SK-N-SH (cell line): ENCODE results near the gene POLR1E. TPM values are rescaled to one million over a fixed set of nuclear protein-coding genes. Genes with fewer than 3 reads are reported as not detected.

Source experiments
- CTCF ChIA-PET: fragments of 300-600, 350-600 bp; formaldehyde crosslinking; extraction: SDS; loops from one replicate; lab custom pipeline; 2021; lab: Yijun Ruan, JAX
- POLR2A ChIA-PET: fragments of 350-600 bp; sonication (Branson Sonifier 250); formaldehyde crosslinking; extraction: SDS; loops from one replicate; lab custom pipeline; 2020; ENCODE audit warnings: antibody characterized with exemption, inconsistent platforms; lab: Yijun Ruan, JAX
- DNase-seq: peaks from one replicate; pipeline ENCODE4 v3.0.0; 2012
- H2AFZ ChIP-seq: fragments of 200-600 bp; sonication (generic); 2 replicates; pipeline ENCODE4 v1.8.1; 2016; ENCODE audit warnings: antibody characterized with exemption, mild to moderate bottlenecking, low read depth
- H3F3A ChIP-seq: fragments of 200-600 bp; sonication (generic); replicated peaks from 2 replicates; pipeline ENCODE3; 2016; ENCODE audit warnings: antibody characterized with exemption, mild to moderate bottlenecking; ENCODE audit not compliant: insufficient read depth
- H3K27ac ChIP-seq, 2 experiments: fragments of 200-500 bp in 1 of 2; fragments of 200-600 bp in 1 of 2; sonication (Bioruptor generic) in 1 of 2; sonication (generic), shearing (Covaris generic) in 1 of 2; 2 replicates each; pipeline versions ENCODE4 v1.5.1 to v1.6.1; 2014 to 2016; ENCODE audit warnings: low read depth in 2 of 2, inconsistent platforms in 1 of 2, low read length in 1 of 2, mild to moderate bottlenecking in 1 of 2, mixed read lengths in 1 of 2
- H3K27me3 ChIP-seq: fragments of 200-600 bp; sonication (generic), shearing (Covaris generic); 2 replicates; pipeline ENCODE4 v1.6.1; 2016; ENCODE audit warnings: mixed run types; ENCODE audit not compliant: insufficient read depth
- H3K36me3 ChIP-seq, 2 experiments: fragments of 200-500 bp in 1 of 2; fragments of 200-600 bp in 1 of 2; sonication (Bioruptor generic) in 1 of 2; sonication (generic) in 1 of 2; replicated peaks in 1 of 2; 2 replicates each; pipeline versions ENCODE3 to v1.5.1; 2014 to 2016; ENCODE audit warnings: low read length in 1 of 2, mild to moderate bottlenecking in 1 of 2; ENCODE audit not compliant: insufficient read depth in 2 of 2, control insufficient read depth in 1 of 2
- H3K4me1 ChIP-seq, 2 experiments: fragments of 200-500 bp in 1 of 2; fragments of 200-600 bp in 1 of 2; sonication (Bioruptor generic) in 1 of 2; sonication (generic), shearing (Covaris generic) in 1 of 2; 2 replicates each; pipeline versions ENCODE4 v1.5.1 to v1.6.1; 2014 to 2016; ENCODE audit warnings: low read depth in 1 of 2, low read length in 1 of 2, mixed run types in 1 of 2; ENCODE audit not compliant: insufficient read depth in 2 of 2, control insufficient read depth in 1 of 2
- H3K4me2 ChIP-seq: fragments of 200-600 bp; sonication (generic), shearing (Covaris generic); 2 replicates; pipeline ENCODE4 v1.6.1; 2017; ENCODE audit warnings: mixed run types
- H3K4me3 ChIP-seq, 2 experiments: fragments of 200-500 bp in 1 of 2; fragments of 200-600 bp in 1 of 2; sonication (Bioruptor generic) in 1 of 2; sonication (generic), shearing (Covaris generic) in 1 of 2; 2 replicates each; pipeline versions ENCODE4 v1.5.1 to v1.8.1; 2014 to 2016; ENCODE audit warnings: low read depth in 2 of 2, inconsistent platforms in 1 of 2, low read length in 1 of 2, mild to moderate bottlenecking in 1 of 2, mixed read lengths in 1 of 2, moderate library complexity in 1 of 2
- H3K79me2 ChIP-seq: fragments of 200-600 bp; sonication (generic); 2 replicates; pipeline ENCODE4 v1.8.1; 2017; ENCODE audit warnings: mild to moderate bottlenecking; ENCODE audit not compliant: insufficient read depth
- H3K9ac ChIP-seq: fragments of 200-600 bp; sonication (generic); 2 replicates; pipeline ENCODE4 v1.6.1; 2017; ENCODE audit warnings: mixed run types
- H3K9me2 ChIP-seq: fragments of 200-600 bp; sonication (generic); 2 replicates; pipeline ENCODE4 v1.6.1; 2017; ENCODE audit warnings: mixed run types
- H3K9me3 ChIP-seq: fragments of 200-600 bp; sonication (generic); 2 replicates; pipeline ENCODE4 v1.6.1; 2017; ENCODE audit warnings: mixed run types, mild to moderate bottlenecking, moderate library complexity
- H4K20me1 ChIP-seq: fragments of 200-600 bp; sonication (generic); 2 replicates; pipeline ENCODE4 v1.6.1; 2017; ENCODE audit warnings: mild to moderate bottlenecking, mixed run types; ENCODE audit not compliant: insufficient read depth
- CHD2 ChIP-seq: fragments of 150-350 bp; IDR thresholded peaks from 2 replicates; pipeline ENCODE4 v1.6.1; 2018; ENCODE audit warnings: low read length; ENCODE audit not compliant: partially characterized antibody
- ELF1 ChIP-seq: IDR thresholded peaks from 2 replicates; pipeline ENCODE4 v1.4.0; 2012
- EP300 ChIP-seq, 2 experiments: IDR thresholded peaks; 2 replicates each; pipeline versions ENCODE4 v1.4.0 to v1.6.1; 2012; ENCODE audit warnings: borderline replicate concordance in 1 of 2, low read depth in 1 of 2, low read length in 1 of 2
- FOSL2 ChIP-seq: IDR thresholded peaks from 2 replicates; pipeline ENCODE4 v1.4.0; 2012; ENCODE audit warnings: low read depth, mild to moderate bottlenecking, moderate library complexity, borderline replicate concordance
- FOXJ3 ChIP-seq: sonication (generic); formaldehyde crosslinking; IDR thresholded peaks from 2 replicates; pipeline ENCODE4 v1.5.1; 2020; ENCODE audit warnings: mild to moderate bottlenecking, missing genetic modification reagents
- FOXM1 ChIP-seq: IDR thresholded peaks from 2 replicates; pipeline ENCODE4 v1.4.0; 2012; ENCODE audit warnings: low read depth, mild to moderate bottlenecking
- GATA2 ChIP-seq: sonication (generic); formaldehyde crosslinking; IDR thresholded peaks from 2 replicates; pipeline ENCODE4 v1.5.0; 2020; ENCODE audit warnings: mild to moderate bottlenecking, missing genetic modification reagents
- JUND ChIP-seq: IDR thresholded peaks from 2 replicates; pipeline ENCODE4 v1.4.0; 2012
- MXI1 ChIP-seq: IDR thresholded peaks from 2 replicates; pipeline ENCODE4 v1.6.1; 2012; ENCODE audit warnings: mild to moderate bottlenecking, low read depth, low read length, improper control_type of control experiment
- NRF1 ChIP-seq: IDR thresholded peaks from 2 replicates; pipeline ENCODE4 v1.6.1; 2012; ENCODE audit warnings: low read depth, mild to moderate bottlenecking, low read length
- RAD21 ChIP-seq: IDR thresholded peaks from 2 replicates; pipeline ENCODE4 v1.6.1; 2012; ENCODE audit warnings: mild to moderate bottlenecking, low read length
- RFX5 ChIP-seq: IDR thresholded peaks from 2 replicates; pipeline ENCODE4 v1.6.1; 2012; ENCODE audit warnings: mild to moderate bottlenecking, improper control_type of control experiment, low read length
- SMC3 ChIP-seq: IDR thresholded peaks from 2 replicates; pipeline ENCODE4 v1.6.1; 2012; ENCODE audit warnings: low read depth, low read length, improper control_type of control experiment
- TAF1 ChIP-seq: IDR thresholded peaks from 2 replicates; pipeline ENCODE4 v1.6.1; 2012; ENCODE audit warnings: low read depth, mild to moderate bottlenecking, low read length, moderate library complexity, borderline replicate concordance
- TCF12 ChIP-seq: IDR thresholded peaks from 2 replicates; pipeline ENCODE4 v1.4.0; 2012
- TEAD4 ChIP-seq: IDR thresholded peaks from 2 replicates; pipeline ENCODE4 v1.4.0; 2012; ENCODE audit warnings: mild to moderate bottlenecking, borderline replicate concordance; ENCODE audit not compliant: insufficient read depth
- YY1 ChIP-seq: IDR thresholded peaks from 2 replicates; pipeline ENCODE4 v1.4.0; 2012; ENCODE audit warnings: low read depth, mild to moderate bottlenecking
- WGBS: methylation state at CpG from one replicate; pipeline ENCODE4 v1.1.6; 2017; ENCODE audit warnings: low lambda C conversion rate; 5-methylcytosine and 5-hydroxymethylcytosine counted together
- polyA plus RNA-seq, 3 experiments: library from polyadenylated mRNA; depleted of rRNA; stranded (reverse); fragments of >200 nt; gene quantifications; 2 replicates each; pipeline ENCODE4 v1.2.3, GENCODE V29; 2012
- TF ChIP-seq, protein P1 (sequence below): fragments of 150-350 bp; IDR thresholded peaks from 2 replicates; pipeline ENCODE4 v1.6.1; 2016; ENCODE audit warnings: mild to moderate bottlenecking, low read depth, low read length
- TF ChIP-seq, protein P2 (sequence below): fragments of 150-350 bp; IDR thresholded peaks from 2 replicates; pipeline ENCODE4 v1.6.1; 2017; ENCODE audit warnings: antibody characterized with exemption, low read length, low read depth, borderline replicate concordance
- TF ChIP-seq, protein P3 (sequence below): IDR thresholded peaks from 2 replicates; pipeline ENCODE4 v1.4.0; 2012; ENCODE audit warnings: low read depth, borderline replicate concordance

The POLR1E gene
- polyA plus RNA-seq, 1 of the 3 experiments (the other 2 are of a cell fraction): 38.8 TPM

DNA sequence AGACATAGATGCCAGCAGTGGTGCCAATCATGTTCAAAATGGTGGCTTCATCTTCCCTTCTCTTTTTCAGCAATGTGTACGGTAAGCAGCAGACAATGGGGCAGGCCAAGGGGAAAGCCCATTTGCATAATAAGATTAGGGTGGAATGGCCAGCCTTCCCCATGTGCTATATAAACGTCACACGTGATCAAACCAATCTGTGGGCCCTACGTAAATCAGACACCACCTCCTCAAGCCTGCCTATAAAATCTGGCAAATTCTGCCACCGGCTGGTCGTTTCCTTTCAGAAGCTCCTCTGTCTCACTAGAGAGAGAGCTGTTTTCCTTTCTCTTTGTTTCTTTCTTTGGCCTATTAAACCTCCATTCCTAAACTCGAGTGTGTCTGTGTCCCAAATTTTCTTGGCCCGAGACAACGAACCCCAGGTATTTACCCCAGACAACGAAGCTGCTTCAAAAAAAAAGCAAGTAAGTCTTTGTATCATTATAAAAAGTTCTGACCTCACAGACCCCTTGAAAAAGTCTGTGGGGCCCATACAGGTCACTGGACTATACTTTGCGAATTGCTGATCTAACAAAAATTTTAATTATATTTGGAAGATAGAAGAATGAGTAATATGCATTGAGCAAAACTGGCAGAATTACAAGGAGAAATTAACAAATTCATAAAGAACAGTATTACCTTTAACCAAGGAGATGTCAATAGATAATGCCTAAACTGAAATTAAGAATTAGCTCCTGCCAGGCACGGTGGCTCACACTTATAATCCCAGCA is 35.7 kb upstream of the POLR1E start:
- Histone ChIP-seq H3K9me3 (no peaks in the 10 kb centered on the region), H3K36me3 (peaks cover 0 to 37% of the 10 kb centered on the region in 2 experiments), H2AFZ (no peak overlapping the region), H3K27me3 (no peaks in the 10 kb centered on the region), H3K4me2 (no peak overlapping the region), H4K20me1 (peaks cover 72% of the 10 kb centered on the region), H3K79me2 (peaks cover 98% of the 10 kb centered on the region), H3K4me3 (no peak overlapping the region), H3F3A (peaks cover 12% of the 10 kb centered on the region), H3K9me2 (no peaks in the 10 kb centered on the region), H3K27ac (no peak overlapping the region), H3K4me1 (peaks cover 4 to 8% of the 10 kb centered on the region in 2 experiments; a peak in 2 of 4 replicates), H3K9ac (no peak overlapping the region)
- POLR2A ChIA-PET: no interaction called here
- no peak for TF ChIP-seq FOXM1
- no peak for TF ChIP-seq JUND
- TF ChIP-seq EP300 (IDR thresholded peaks at IDR 0.05; ENCODE audit: borderline replicate concordance in 1 of 2, low read depth in 1 of 2, low read length in 1 of 2): no peak
- TF ChIP-seq, protein P1, sequence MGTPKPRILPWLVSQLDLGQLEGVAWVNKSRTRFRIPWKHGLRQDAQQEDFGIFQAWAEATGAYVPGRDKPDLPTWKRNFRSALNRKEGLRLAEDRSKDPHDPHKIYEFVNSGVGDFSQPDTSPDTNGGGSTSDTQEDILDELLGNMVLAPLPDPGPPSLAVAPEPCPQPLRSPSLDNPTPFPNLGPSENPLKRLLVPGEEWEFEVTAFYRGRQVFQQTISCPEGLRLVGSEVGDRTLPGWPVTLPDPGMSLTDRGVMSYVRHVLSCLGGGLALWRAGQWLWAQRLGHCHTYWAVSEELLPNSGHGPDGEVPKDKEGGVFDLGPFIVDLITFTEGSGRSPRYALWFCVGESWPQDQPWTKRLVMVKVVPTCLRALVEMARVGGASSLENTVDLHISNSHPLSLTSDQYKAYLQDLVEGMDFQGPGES: no peak
- no peak for TF ChIP-seq GATA2 (CRISPR knock-in tag)
- TF ChIP-seq ELF1: no peak
- TF ChIP-seq FOXJ3 (CRISPR knock-in tag): no peak
- TF ChIP-seq TEAD4: no peak
- CTCF ChIA-PET: no interaction called here
- WGBS: 96% methylated on average over 12 of the region's 12 CpGs
- no peak for DNase-seq

DNA sequence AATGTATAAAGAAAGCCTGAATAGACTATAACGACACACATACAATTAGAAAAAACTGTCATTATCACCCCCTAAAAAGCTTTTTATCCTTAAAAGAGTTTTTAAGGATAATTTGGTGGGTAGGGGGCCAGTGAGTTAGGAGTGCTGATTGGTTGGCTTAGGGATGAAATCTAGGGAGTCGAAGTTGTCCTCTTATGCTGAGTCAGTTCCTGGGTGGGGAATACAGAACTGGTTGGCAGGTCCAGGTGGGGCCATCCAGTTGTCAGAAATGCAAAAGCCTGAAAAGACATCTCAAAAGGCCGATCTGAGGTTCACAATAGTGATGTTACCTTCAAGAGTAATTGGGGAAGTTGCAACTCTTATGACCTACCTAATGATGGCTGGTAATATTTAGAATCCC is 34.1 kb upstream of the POLR1E start:
- Histone ChIP-seq H3K9me2 (no peaks in the 10 kb centered on the region), H3K9me3 (no peaks in the 10 kb centered on the region), H3F3A (peaks cover 12% of the 10 kb centered on the region), H3K27me3 (no peaks in the 10 kb centered on the region), H3K9ac (no peak overlapping the region), H4K20me1 (peaks cover 75% of the 10 kb centered on the region), H3K4me1 (peaks cover 4 to 6% of the 10 kb centered on the region in 2 experiments; a peak in 2 of 4 replicates), H3K4me3 (no peak overlapping the region), H3K27ac (no peak overlapping the region), H2AFZ (no peak overlapping the region), H3K79me2 (peaks cover 99% of the 10 kb centered on the region), H3K4me2 (no peak overlapping the region), H3K36me3 (peaks cover 0 to 31% of the 10 kb centered on the region in 2 experiments)
- no peak for TF ChIP-seq SMC3
- no peak for TF ChIP-seq TCF12
- no peak for TF ChIP-seq CHD2
- TF ChIP-seq YY1: no peak
- TF ChIP-seq, protein P2, sequence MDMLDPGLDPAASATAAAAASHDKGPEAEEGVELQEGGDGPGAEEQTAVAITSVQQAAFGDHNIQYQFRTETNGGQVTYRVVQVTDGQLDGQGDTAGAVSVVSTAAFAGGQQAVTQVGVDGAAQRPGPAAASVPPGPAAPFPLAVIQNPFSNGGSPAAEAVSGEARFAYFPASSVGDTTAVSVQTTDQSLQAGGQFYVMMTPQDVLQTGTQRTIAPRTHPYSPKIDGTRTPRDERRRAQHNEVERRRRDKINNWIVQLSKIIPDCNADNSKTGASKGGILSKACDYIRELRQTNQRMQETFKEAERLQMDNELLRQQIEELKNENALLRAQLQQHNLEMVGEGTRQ: no peak
- no peak for TF ChIP-seq RAD21
- TF ChIP-seq FOXJ3 (CRISPR knock-in tag): no peak
- TF ChIP-seq NRF1: no peak
- no peak for TF ChIP-seq RFX5
- no peak for TF ChIP-seq FOSL2
- TF ChIP-seq, protein P3, sequence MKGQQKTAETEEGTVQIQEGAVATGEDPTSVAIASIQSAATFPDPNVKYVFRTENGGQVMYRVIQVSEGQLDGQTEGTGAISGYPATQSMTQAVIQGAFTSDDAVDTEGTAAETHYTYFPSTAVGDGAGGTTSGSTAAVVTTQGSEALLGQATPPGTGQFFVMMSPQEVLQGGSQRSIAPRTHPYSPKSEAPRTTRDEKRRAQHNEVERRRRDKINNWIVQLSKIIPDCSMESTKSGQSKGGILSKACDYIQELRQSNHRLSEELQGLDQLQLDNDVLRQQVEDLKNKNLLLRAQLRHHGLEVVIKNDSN: no peak
- no peak for TF ChIP-seq TAF1
- no peak for TF ChIP-seq MXI1
- no peak for DNase-seq
- POLR2A ChIA-PET: no interaction called here
- CTCF ChIA-PET: interaction anchor here (1.5 kb wide), 1 partner anchor 15 kb away, joined by 3 read pairs; no protein-coding TSS in a partner anchor
- 85% methylated on average over 3 of the region's 3 CpGs for WGBS
